Subcutaneous abdominal adipose tissue (tissue), 5 donors: ENCODE results near the gene NKAPL.
"Not testable (repeated sequence)": the region's sequence is repeated elsewhere in the genome, so short reads cannot be mapped to it uniquely, and the experiment has no call there.

Experiments
- H3K27ac ChIP-seq: one replicate; pipeline ENCODE4 v1.7.0; 2013; ENCODE audit warnings: low read depth, mild to moderate bottlenecking, inconsistent platforms, low read length, moderate library complexity
- H3K27me3 ChIP-seq, 5 donors: one replicate each; pipeline ENCODE4 v1.7.0; 2013; ENCODE audit warnings: low read length in 5 of 5, inconsistent platforms in 1 of 5; ENCODE audit not compliant: control insufficient read depth in 5 of 5, insufficient read depth in 4 of 5
- H3K36me3 ChIP-seq, 5 donors: one replicate each; pipeline ENCODE4 v1.7.0; 2013; ENCODE audit warnings: low read length in 5 of 5; ENCODE audit not compliant: control insufficient read depth in 5 of 5, insufficient read depth in 5 of 5
- H3K4me1 ChIP-seq, 5 donors: one replicate each; pipeline ENCODE4 v1.7.0; 2013; ENCODE audit warnings: low read length in 5 of 5, mild to moderate bottlenecking in 3 of 5, moderate library complexity in 1 of 5; ENCODE audit not compliant: control insufficient read depth in 5 of 5, insufficient read depth in 5 of 5
- H3K4me3 ChIP-seq, 5 donors: one replicate each; pipeline ENCODE4 v1.7.0; 2013; ENCODE audit warnings: low read length in 5 of 5, low read depth in 1 of 5
- H3K9ac ChIP-seq, 5 donors: one replicate each; pipeline ENCODE4 v1.7.0; 2013; ENCODE audit warnings: low read length in 5 of 5, mild to moderate bottlenecking in 4 of 5, moderate library complexity in 3 of 5
- H3K9me3 ChIP-seq, 5 donors: one replicate each; pipeline ENCODE4 v1.7.0; 2013; ENCODE audit warnings: low read length in 5 of 5; ENCODE audit not compliant: control insufficient read depth in 5 of 5
- donor health status: healthy.
- donor health status: healthy.
- donor health status: healthy.
- donor health status: healthy.
- donor health status: healthy.

The NKAPL gene

DNA sequence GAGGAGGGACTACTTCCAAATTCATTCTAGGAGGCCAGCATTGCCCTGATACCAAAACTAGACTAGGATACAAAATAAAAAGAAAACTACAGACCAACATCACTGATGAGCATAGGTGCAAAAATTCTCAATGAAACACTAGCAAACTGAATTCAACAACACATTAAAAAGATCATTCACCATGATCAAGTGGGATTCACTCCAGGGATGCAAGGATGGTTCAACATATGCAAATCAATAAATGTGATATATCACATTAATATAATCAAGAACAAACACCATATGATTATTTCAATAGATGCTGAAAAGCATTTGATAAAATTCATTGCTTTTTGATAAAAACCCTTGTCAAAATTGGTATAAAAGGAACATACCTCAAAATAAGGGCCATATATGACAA lies 32.5 kb downstream of the NKAPL start:
- no peak overlapping the region for H3K27ac ChIP-seq
- H3K4me3 ChIP-seq, result no peak overlapping the region
- H3K9ac ChIP-seq, result no peak overlapping the region
- H3K9me3 ChIP-seq, result no peaks in the 10 kb centered on the region
- no peaks in the 10 kb centered on the region for H3K27me3 ChIP-seq
- H3K4me1 ChIP-seq, result no peaks in the 10 kb centered on the region
- H3K36me3 ChIP-seq, result peaks cover 15 to 26% (median 19%) of the 10 kb centered on the region in 5 donors

DNA sequence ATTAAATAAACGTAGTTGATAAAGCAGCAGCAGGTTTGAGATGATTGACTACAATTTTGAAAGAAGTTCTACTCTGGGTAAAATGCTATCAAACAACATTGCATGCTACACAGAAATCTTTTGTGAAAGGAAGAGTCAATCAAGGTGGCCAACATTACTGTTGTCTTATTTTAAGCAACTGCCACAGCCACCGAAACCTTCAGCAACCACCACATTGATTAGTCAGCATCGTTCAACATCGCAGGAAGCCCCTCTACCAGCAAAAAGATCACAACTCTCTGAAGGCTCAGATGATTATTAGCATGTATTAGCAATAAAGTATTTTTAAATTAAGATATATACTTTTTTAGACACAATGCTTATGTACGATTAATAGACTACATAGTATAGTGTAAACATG lies 36.2 kb downstream of the NKAPL start:
- Histone ChIP-seq H3K27ac (no peak overlapping the region), H3K4me3 (no peak overlapping the region), H3K27me3 (no peaks in the 10 kb centered on the region), H3K9ac (no peak overlapping the region), H3K36me3 (peaks cover 6 to 18% (median 14%) of the 10 kb centered on the region in 5 donors), H3K4me1 (no peaks in the 10 kb centered on the region), H3K9me3 (no peaks in the 10 kb centered on the region)

DNA sequence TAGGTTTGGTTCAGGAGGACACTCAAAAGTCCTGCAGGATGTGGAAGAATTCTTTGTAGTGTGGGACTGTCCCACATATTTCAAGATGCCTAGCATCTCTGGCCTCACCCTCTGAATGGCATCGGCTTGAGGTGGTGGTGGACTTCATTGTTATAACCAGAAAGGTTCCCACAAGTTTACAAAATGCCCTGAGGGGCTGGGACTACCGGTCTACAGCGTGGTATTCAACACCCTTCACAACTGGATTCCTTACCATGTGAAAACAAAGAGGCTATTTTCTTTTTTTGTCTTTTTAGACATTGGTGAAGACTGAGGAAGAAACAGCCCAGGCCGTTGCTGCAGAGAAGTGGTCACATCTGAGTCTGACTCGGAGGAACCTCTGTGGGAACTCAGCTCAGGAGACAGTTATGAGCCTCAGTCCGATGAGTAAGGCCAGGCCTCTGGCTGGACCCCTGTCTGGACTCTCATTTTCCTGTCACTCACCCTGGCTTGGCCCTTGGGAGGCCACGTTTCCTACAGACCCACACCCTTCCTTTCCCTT lies 37.5 kb downstream of the NKAPL start:
- H3K27ac ChIP-seq, result no peak overlapping the region
- H3K4me1 ChIP-seq, result no peaks in the 10 kb centered on the region
- no peak overlapping the region for H3K4me3 ChIP-seq
- H3K9ac ChIP-seq, result no peak overlapping the region
- H3K9me3 ChIP-seq, result no peaks in the 10 kb centered on the region
- H3K36me3 ChIP-seq, result peaks cover 13 to 26% (median 18%) of the 10 kb centered on the region in 5 donors
- no peaks in the 10 kb centered on the region for H3K27me3 ChIP-seq

DNA sequence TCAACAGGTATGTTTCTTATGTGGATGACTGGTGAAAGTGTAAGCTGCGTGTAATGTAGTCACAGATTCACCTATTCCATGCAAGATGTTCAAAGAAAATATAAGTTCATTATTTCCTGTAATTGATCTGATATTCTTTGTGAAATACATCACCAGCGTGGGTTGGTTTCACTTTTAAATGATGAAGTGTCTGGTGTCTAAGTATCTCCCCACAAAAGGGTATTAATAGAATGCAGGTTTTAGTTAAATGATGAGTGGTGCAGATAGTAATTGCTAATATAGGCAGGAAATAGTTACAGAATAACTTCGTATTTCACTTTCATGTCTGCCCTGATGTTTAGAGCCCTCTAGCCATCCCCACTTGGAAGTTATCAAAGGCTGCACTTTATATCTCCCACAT lies 44.5 kb downstream of the NKAPL start:
- no peaks in the 10 kb centered on the region for H3K27me3 ChIP-seq
- H3K4me1 ChIP-seq, result no peaks in the 10 kb centered on the region
- H3K9me3 ChIP-seq, result peaks cover 0 to 7% (median 0%) of the 10 kb centered on the region in 5 donors
- H3K9ac ChIP-seq, result no peak overlapping the region
- no peak overlapping the region for H3K4me3 ChIP-seq
- H3K36me3 ChIP-seq, result peaks cover 0 to 19% (median 7%) of the 10 kb centered on the region in 5 donors
- H3K27ac ChIP-seq, result no peak overlapping the region

DNA sequence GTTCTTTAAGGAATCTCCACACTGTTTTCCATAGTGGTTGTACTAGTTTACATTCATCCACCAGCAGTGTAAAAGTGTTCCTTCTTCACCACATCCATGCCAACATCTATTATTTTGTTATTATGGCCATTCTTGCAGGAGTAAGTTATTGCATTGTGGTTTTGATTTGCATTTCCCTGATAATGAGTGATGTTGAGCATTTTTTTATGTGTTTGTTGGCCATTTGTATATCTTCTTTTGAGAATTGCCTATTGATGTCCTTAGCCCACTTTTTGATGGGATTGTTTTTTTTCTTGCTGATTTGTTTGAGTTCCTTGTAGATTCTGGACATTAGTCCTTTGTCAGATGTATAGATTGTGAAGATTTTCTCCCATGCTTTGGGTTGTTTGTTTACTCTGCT lies 47.3 kb downstream of the NKAPL start:
- peaks cover 0 to 10% (median 0%) of the 10 kb centered on the region in 5 donors for H3K36me3 ChIP-seq
- H3K4me3 ChIP-seq, H3K9me3 ChIP-seq, H3K27ac ChIP-seq, H3K4me1 ChIP-seq, H3K27me3 ChIP-seq, H3K9ac ChIP-seq: not testable (repeated sequence)
